ENCODE measurements around the gene EIF1AD.
"Not testable (repeated sequence)": the region's sequence is repeated elsewhere in the genome, so short reads cannot be mapped to it uniquely, and the experiment has no call there.

The EIF1AD gene

DNA sequence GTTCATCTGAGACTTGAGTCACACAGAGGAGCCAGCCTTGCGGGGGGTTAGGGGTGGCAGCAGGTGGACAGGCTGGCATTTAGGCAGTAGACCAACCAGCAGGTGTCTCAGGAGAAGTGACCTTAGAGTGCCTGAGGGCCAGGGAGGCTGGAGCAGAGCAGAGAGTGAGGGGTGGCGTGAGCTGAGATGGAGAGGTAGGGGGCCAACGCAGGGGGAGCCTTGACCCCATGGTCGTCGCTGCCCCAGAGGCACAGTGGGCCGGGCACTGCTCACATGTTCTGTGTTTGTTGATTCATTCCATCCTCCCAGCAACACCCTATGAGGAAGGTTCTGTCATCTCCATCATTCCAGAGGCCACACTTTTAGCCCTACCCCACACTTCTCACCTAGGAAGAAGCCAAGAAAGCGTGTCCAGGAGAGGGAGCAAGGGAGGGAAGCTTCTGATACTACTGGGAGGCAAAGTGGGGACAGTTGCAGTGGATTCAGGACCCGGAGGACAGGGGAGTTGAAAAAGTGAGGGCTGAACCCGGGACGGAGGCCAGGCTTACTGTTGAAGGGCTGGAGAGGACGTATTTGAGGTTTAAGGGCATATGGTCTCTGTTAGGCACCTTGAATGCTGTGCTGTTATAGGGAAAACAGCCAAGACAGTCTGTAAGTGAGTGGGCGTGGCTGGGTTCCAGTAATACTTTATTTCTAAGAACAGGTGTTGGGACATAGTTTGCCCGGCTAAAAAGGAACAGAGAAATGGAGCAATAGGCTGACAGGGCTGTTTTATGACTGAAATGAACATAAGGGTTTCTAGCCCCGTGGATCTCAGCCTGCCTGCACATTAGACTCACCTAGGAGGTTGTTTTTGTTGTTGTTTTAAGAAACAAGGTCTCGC, 33.1 kb downstream of the EIF1AD start:
- DNase-seq (ENCODE audit: low read depth): no peak

DNA sequence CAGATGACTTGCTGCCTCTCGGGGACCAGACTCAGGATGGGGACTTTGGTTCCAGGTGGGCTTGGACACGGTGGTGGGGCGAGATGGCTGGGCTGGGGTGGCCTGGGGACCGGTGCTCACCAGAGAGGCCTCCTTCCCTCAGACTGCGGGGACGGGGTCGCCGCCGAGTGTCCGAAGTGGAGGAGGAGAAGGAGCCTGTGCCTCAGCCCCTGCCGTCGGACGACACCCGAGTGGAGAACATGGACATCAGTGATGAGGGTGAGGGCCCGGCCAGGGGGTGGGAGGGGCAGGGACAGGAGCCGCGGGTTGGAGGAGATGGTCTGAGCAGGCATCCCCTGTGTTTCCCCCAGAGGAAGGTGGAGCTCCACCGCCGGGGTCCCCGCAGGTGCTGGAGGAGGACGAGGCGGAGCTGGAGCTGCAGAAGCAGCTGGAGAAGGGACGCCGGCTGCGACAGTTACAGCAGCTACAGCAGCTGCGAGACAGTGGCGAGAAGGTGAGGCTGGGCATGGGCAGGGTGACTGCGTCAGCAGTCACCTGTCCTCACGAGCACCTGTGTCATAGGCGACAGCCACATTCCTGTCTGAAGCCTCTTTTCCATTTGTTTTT, 34.5 kb downstream of the EIF1AD start:
- DNase-seq (ENCODE audit: low read depth): no peak

DNA sequence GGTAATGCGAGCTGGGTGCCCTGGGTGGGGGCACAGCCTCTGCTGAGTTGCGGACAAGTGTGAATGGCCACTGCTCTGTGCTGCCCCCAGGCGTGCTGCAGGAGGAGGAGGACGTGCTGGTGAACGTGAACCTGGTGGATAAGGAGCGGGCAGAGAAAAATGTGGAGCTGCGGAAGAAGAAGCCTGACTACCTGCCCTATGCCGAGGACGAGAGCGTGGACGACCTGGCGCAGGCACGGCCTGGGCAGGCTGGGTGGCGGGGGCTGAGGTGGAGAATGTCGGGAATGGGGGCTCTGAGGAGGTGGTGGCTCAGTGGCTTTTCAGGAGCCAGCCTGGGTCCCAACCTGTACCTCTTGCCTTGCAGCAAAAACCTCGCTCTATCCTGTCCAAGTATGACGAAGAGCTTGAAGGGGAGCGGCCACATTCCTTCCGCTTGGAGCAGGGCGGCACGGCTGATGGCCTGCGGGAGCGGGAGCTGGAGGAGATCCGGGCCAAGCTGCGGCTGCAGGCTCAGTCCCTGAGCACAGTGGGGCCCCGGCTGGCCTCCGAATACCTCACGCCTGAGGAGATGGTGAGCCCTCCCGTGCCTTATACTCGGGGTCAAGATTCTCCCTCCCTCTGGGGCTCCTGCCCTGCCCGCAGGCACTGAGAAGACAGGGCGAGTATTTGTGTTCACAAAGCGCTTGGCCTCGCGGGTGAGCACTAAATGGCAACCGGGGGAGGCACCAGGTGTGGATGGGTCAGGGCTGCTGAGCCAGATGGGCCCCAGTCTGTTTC, 35.8 kb downstream of the EIF1AD start:
- DNase-seq (ENCODE audit: low read depth): no peak

DNA sequence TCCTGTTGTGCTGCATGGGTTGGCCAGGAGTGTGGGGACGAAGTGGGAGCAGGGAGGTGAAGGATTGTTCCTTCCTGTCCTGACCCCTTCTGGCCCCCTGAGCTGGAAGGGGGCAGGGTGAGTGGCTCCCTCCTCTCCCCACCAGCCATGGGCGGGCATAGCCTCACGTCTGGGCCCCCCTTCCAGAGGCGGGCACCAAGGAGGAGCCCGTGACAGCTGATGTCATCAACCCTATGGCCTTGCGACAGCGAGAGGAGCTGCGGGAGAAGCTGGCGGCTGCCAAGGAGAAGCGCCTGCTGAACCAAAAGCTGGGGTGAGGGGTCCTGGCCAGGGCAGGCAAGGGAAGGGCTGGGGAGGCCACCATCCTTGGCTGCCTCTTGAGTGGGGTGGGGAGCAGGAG, 37.1 kb downstream of the EIF1AD start:
- DNase-seq (ENCODE audit: low read depth): no peak

- no peak for DNase-seq (ENCODE audit: low read depth)
Measured at GRCh38 chr11:65962141-65962564, 39.8 kb downstream of the EIF1AD start.

DNA sequence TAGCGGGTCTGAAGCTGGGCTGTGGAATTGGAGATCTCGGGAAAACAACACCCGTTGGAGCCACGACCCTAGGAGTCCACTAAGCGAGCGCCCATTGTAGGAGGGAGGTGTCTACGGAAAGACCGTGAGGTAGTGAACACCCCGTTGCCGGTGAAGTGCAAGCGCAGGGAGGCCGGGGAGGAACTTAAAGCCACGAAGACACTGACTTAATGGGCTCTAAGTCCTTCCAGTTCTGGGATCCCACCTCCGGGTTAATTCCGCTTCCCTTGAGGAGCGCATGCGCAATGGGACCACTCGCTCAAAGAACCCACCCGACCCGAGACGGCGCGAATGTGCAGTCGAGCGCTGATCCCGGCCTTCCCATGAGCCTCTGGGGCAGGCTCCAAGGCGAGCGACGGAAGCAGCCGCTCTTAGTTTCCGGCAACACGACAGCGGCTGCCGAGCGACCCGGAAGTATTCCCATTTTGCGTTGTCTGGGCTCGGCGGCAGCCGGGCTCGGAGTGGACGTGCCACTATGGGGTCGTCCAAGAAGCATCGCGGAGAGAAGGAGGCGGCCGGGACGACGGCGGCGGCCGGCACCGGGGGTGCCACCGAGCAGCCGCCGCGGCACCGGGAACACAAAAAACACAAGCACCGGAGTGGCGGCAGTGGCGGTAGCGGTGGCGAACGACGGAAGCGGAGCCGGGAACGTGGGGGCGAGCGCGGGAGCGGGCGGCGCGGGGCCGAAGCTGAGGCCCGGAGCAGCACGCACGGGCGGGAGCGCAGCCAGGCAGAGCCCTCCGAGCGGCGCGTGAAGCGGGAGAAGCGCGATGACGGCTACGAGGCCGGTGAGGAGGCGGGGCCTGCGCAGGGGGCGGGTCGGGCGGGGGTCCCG, 40.5 kb downstream of the EIF1AD start, which contains the start of gene SART1:
Gene SART1, plus strand, starts transcription at position 468 of the 874 bp plus-strand sequence. Its CDS starts 47 bp downstream, at position 515.
- DNase-seq (ENCODE audit: low read depth): peak; percentile 93

GRCh38 chr11:65960824-65961266, 41.1 kb downstream of the EIF1AD start:
- no peak for DNase-seq (ENCODE audit: low read depth)

DNA sequence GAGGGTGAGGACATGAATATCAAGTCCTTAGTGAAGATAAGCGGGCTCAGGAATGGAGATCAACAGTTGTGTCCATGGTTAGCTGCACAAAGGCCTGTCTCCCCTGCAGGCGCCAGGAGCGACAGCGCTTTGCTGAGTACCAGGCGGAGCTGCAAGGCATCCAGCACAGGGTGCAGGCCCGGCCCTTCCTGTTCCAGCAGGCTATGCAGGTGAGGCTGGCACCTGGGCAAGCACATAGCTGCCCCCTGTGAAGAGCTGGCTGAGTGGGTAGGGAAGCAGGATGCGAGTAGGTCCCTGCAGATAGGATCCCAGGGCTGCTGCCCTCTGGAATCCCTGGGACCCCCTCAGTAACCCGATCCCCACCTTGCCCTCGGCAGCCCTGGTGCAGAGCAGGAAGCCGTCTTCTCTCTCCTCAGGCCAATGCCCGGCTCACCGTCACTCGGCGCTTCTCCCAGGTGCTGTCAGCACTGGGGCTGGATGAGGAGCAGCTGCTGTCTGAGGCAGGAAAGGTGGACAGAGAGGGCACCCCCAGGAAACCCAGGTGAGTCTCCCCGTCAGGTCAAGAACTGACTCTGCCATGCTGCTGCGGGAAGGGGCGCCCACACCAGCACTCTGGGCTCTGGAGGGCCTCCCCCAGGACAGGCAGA, 43.1 kb downstream of the EIF1AD start:
- no peak for DNase-seq (ENCODE audit: low read depth)

GRCh38 chr11:65958291-65958690, 43.7 kb downstream of the EIF1AD start:
- no peak for DNase-seq (ENCODE audit: low read depth)

GRCh38 chr11:65954771-65955170, 47.2 kb downstream of the EIF1AD start:
- DNase-seq (ENCODE audit: low read depth): no peak

GRCh38 chr11:65953471-65953870, 48.5 kb downstream of the EIF1AD start:
- DNase-seq (ENCODE audit: low read depth): no peak

GRCh38 chr11:65952052-65952521, 49.9 kb downstream of the EIF1AD start:
- no peak for DNase-seq (ENCODE audit: low read depth)

DNA sequence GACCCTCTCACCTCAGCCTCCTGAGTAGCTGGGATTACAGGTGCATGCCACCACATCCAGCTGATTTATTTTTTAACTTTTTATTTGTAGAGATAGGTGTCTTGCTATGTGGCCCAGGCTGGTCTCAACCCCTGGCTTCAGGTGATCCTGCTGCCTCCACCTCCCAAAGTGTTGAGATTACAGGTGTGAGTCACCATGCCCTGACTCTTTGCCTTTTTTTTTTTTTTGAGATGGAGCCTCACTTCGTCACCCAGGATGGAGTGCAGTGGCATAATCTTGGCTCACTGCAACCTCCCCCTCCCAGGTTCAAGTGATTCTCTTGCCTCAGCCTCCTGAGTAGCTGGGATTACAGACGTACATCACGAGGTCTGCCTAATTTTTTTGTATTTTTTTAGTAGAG, 50.3 kb downstream of the EIF1AD start:
- DNase-seq (ENCODE audit: low read depth): not testable (repeated sequence)

DNA sequence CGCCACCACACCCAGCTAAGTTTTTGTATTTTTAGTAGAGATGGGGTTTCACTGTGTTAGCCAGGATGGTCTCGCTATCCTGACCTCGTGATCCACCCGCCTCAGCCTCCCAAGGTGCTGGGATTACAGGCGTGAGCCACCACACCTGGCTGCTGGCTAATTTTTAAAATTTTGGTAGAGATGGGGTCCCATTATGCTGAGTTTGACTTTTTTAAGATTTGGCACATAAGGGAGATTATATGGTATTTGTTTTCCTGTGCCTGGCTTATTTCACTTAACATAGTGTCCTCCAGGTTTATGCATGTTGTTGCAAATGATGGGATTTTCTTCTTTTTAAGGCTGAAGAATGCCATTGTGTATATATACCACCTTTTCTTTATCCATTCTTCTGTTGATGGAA, 51.2 kb downstream of the EIF1AD start:
- DNase-seq (ENCODE audit: low read depth): not testable (repeated sequence)

DNA sequence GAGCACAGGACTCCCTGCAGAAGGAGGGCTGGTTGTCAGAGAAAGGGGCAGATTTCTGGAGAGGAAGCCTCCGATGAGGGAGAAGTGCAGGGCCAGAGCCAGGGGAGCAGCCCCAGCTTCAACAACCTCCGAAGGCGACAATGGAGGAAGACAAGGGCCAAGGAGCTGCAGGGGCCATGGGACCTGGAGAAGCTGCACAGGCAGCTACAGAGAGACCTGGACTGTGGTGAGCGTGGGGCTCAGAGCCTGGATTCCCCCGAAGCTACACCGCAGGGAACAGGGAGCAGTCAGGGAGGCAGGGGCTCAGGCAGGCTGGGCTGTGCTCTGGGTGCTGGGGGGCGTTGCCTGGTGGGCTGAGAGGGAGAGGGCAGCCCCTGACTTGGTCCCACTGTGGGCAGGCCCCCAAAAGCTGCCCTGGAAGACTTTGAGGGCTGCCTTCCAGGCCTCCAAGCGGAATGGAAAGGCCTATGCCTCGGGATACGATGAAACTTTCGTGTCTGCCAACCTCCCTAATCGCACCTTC, 54.3 kb downstream of the EIF1AD start:
- DNase-seq (ENCODE audit: low read depth): no peak

GRCh38 chr11:65947133-65947532, 54.8 kb downstream of the EIF1AD start:
- DNase-seq (ENCODE audit: low read depth): no peak

DNA sequence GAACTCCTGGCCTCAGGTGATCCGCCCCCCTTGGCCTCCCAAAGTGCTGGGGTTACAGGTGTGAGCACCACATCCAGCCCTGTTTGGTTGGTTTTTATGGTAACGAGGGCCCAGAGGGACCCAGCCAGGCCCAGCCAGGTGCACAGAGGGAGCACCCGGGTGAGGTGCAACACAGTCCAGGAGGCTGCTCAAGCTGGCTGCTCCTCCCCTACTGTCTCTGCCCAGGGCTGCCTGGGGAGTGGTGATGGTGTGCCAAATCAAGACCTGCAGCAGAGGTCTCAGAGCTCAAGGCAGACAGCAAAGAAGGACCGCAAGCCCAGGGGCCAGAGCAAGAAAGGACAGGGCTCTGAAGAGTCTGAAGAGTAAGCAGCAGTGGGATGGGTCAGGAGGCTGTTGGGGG, 55.3 kb downstream of the EIF1AD start:
- no peak for DNase-seq (ENCODE audit: low read depth)

All from stimulated activated CD8-positive, alpha-beta memory T cell treated with anti-CD3 and anti-CD28 coated beads, Interleukin-12 subunit alpha, Interleukin-12 subunit beta, amount 100 ng/mL, for 1 hour (primary cell).